ENCODE data around the gene IQCF5.

- TF ChIP-seq, protein P1, sequence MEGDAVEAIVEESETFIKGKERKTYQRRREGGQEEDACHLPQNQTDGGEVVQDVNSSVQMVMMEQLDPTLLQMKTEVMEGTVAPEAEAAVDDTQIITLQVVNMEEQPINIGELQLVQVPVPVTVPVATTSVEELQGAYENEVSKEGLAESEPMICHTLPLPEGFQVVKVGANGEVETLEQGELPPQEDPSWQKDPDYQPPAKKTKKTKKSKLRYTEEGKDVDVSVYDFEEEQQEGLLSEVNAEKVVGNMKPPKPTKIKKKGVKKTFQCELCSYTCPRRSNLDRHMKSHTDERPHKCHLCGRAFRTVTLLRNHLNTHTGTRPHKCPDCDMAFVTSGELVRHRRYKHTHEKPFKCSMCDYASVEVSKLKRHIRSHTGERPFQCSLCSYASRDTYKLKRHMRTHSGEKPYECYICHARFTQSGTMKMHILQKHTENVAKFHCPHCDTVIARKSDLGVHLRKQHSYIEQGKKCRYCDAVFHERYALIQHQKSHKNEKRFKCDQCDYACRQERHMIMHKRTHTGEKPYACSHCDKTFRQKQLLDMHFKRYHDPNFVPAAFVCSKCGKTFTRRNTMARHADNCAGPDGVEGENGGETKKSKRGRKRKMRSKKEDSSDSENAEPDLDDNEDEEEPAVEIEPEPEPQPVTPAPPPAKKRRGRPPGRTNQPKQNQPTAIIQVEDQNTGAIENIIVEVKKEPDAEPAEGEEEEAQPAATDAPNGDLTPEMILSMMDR (IDR thresholded peaks at IDR 0.05; ENCODE audit: insufficient read depth, low read depth, low read length), result no peak
- no peak for TF ChIP-seq EZH2 (IDR thresholded peaks at IDR 0.05; ENCODE audit: insufficient read depth, low read length)
These were observed 22.0 kb upstream of the IQCF5 start for GRCh38 chr3:51897391-51897790.
